NCI-H748 (cell line): ENCODE data around the gene PYROXD2.

Source experiments
- DNase-seq: peaks from one replicate; lab custom pipeline; 2025; ENCODE audit not compliant: unreplicated experiment; lab: John Stamatoyannopoulos, UW

The PYROXD2 gene

GRCh38 chr10:98416606-98417388, 1.8 kb upstream of the PYROXD2 start:
- no peak for DNase-seq

- no peak for DNase-seq
These were observed 743 bp upstream of the PYROXD2 start for GRCh38 chr10:98415731-98416119.

GRCh38 chr10:98414578-98414931, 427 bp downstream of the PYROXD2 start:
- no peak for DNase-seq

GRCh38 chr10:98411768-98412167, 3.2 kb downstream of the PYROXD2 start:
- no peak for DNase-seq

GRCh38 chr10:98411166-98411565, 3.8 kb downstream of the PYROXD2 start:
- no peak for DNase-seq

- DNase-seq: no peak
These were observed 4.2 kb downstream of the PYROXD2 start for GRCh38 chr10:98410759-98411158.

GRCh38 chr10:98410135-98410743, 4.7 kb downstream of the PYROXD2 start:
- no peak for DNase-seq

GRCh38 chr10:98408799-98409198, 6.2 kb downstream of the PYROXD2 start:
- no peak for DNase-seq

GRCh38 chr10:98407744-98408241, 7.2 kb downstream of the PYROXD2 start:
- DNase-seq: no peak

GRCh38 chr10:98407017-98407743, 7.8 kb downstream of the PYROXD2 start:
- DNase-seq: no peak

- DNase-seq: no peak
These were observed 9.6 kb downstream of the PYROXD2 start for GRCh38 chr10:98405422-98405821.

- DNase-seq: no peak
These were observed 10.2 kb downstream of the PYROXD2 start for GRCh38 chr10:98404571-98405359.

- no peak for DNase-seq
These were observed 11.0 kb downstream of the PYROXD2 start for GRCh38 chr10:98403812-98404504.

- no peak for DNase-seq
These were observed 11.9 kb downstream of the PYROXD2 start for GRCh38 chr10:98402931-98403718.

- no peak for DNase-seq
These were observed 12.5 kb downstream of the PYROXD2 start for GRCh38 chr10:98402478-98402877.

GRCh38 chr10:98400482-98400881, 14.5 kb downstream of the PYROXD2 start:
- DNase-seq: no peak

- no peak for DNase-seq
These were observed 15.2 kb downstream of the PYROXD2 start for GRCh38 chr10:98399784-98400183.

GRCh38 chr10:98397089-98397600, 17.8 kb downstream of the PYROXD2 start:
- no peak for DNase-seq
